Sigmoid colon (tissue), 4 donors: Measurements from ENCODE around the gene PDE4A.

Experiments
- POLR2A ChIP-seq, 2 donors: fragments of 450-650 bp; IDR thresholded peaks; one replicate each; pipeline ENCODE4 v1.6.1; 2016; ENCODE audit warnings: antibody characterized with exemption in 2 of 2, mild to moderate bottlenecking in 2 of 2, moderate library complexity in 2 of 2
- POLR2AphosphoS5 ChIP-seq, 4 donors: sonication (generic); formaldehyde crosslinking; IDR thresholded peaks; one replicate each; pipeline ENCODE4 v1.6.1; 2017; ENCODE audit warnings: antibody characterized with exemption in 4 of 4
- TF ChIP-seq, protein P1 (sequence below), 4 experiments: fragments of 450-650 bp in 3 of 4; fragments of 200-600 bp in 1 of 4; IDR thresholded peaks; one replicate each; pipeline ENCODE4 v1.5.1; 2016 to 2019; ENCODE audit warnings: antibody characterized with exemption in 4 of 4, mild to moderate bottlenecking in 3 of 4, moderate library complexity in 2 of 4

- TF ChIP-seq, protein P1, sequence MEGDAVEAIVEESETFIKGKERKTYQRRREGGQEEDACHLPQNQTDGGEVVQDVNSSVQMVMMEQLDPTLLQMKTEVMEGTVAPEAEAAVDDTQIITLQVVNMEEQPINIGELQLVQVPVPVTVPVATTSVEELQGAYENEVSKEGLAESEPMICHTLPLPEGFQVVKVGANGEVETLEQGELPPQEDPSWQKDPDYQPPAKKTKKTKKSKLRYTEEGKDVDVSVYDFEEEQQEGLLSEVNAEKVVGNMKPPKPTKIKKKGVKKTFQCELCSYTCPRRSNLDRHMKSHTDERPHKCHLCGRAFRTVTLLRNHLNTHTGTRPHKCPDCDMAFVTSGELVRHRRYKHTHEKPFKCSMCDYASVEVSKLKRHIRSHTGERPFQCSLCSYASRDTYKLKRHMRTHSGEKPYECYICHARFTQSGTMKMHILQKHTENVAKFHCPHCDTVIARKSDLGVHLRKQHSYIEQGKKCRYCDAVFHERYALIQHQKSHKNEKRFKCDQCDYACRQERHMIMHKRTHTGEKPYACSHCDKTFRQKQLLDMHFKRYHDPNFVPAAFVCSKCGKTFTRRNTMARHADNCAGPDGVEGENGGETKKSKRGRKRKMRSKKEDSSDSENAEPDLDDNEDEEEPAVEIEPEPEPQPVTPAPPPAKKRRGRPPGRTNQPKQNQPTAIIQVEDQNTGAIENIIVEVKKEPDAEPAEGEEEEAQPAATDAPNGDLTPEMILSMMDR (IDR thresholded peaks at IDR 0.05): no peak
- TF ChIP-seq POLR2A (IDR thresholded peaks at IDR 0.05) (no peak), POLR2AphosphoS5 (IDR thresholded peaks at IDR 0.05) (no peak)
These were observed 24.4 kb upstream of the PDE4A start for GRCh38 chr19:10395917-10396316.
